ENCODE measurements around the gene SAP30BP. TPM values are rescaled to one million over a fixed set of nuclear protein-coding genes. Genes with fewer than 3 reads are reported as not detected.

Gene SAP30BP
- total RNA-seq, 4 donors from 2014 or later = 54.0 to 85.1 (median 74.1) TPM

DNA sequence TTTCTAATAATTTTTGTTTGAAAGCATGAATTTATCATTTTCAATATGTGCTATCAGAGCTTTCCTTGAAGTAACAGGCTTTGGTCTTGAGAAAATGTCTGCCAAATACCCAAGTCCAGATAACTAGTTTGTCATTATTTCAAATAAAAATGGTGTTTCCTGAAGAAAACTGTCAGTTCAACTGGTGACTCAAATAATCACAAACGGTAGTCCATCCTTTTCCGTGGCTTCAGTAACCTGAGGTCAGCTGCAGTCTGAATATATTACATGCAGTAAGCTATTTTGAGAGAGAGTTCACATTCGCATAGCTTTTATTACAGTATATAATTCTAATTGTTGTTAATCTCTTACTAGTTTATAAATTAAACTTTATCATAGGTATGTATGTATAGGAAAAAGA lies 9.3 kb downstream of the SAP30BP start:
- no peak for DNase-seq (ENCODE audit: low spot score in 2 of 2)
- TF ChIP-seq POLR2A (IDR thresholded peaks at IDR 0.05) = no peak
- intact Hi-C loops (cut with DNase I; ENCODE audit: low total_unique reads) = no loop called here
- no peak overlapping the region for H3K4me3 ChIP-seq (ENCODE audit: low read depth, poor library complexity, severe bottlenecking)
- WGBS, 2 donors = 68 to 80% methylated on average over 3 of the region's 3 CpGs

DNA sequence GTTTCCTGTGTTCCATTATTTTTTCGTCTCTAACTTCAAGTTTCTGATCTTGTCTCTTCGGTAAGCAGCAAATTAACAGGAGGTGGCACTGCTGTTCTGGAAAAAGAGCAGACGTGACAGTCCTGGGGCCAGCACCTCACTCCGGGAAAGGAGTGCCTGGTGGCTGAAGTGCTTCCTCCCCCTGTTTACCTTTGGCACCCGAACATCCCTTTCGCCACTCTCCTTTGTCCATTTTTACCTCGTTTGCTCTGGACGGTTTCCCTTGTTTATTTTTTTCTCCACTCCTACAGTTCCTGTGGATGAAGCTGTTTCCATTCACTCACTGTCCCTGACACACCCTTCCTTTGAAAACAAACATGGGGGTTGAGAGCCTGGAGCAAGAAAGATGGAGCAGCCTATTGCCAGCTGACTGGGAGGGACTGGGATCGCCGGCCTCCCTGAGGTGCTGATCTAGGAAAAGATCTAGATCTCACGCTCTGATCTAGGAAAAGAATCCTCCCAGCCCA lies 12.6 kb downstream of the SAP30BP start:
- intact Hi-C loops (cut with DNase I; ENCODE audit: low total_unique reads) = no loop called here
- no peak overlapping the region for H3K4me3 ChIP-seq (ENCODE audit: low read depth, poor library complexity, severe bottlenecking)
- TF ChIP-seq, protein P1, sequence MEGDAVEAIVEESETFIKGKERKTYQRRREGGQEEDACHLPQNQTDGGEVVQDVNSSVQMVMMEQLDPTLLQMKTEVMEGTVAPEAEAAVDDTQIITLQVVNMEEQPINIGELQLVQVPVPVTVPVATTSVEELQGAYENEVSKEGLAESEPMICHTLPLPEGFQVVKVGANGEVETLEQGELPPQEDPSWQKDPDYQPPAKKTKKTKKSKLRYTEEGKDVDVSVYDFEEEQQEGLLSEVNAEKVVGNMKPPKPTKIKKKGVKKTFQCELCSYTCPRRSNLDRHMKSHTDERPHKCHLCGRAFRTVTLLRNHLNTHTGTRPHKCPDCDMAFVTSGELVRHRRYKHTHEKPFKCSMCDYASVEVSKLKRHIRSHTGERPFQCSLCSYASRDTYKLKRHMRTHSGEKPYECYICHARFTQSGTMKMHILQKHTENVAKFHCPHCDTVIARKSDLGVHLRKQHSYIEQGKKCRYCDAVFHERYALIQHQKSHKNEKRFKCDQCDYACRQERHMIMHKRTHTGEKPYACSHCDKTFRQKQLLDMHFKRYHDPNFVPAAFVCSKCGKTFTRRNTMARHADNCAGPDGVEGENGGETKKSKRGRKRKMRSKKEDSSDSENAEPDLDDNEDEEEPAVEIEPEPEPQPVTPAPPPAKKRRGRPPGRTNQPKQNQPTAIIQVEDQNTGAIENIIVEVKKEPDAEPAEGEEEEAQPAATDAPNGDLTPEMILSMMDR (IDR thresholded peaks at IDR 0.05) = no peak
- no peak for TF ChIP-seq POLR2A (IDR thresholded peaks at IDR 0.05)
- no peak for DNase-seq (ENCODE audit: low spot score in 2 of 2)
- 25 to 34% methylated on average over 11 of the region's 11 CpGs for WGBS, 2 donors

DNA sequence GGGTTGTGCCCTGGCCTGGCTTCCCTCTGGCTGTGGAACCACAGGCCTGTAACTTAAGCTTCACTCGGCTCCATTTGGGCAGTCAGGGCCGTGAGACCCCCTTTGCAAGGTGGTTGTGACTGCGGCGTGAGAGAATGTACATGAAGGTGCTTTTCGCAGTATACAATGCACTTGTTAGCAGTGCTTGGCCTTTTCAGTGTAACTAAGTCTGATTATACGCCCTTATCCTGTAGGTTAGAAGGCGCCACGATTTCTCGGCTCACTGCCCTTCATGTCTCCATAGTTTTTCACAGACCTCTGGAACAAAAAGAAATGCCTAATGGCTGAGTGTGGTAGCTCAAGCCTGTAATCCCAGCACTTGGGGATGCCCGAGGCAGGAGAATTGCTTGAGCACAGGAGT lies 13.3 kb downstream of the SAP30BP start:
- no peak overlapping the region for H3K4me3 ChIP-seq (ENCODE audit: low read depth, poor library complexity, severe bottlenecking)
- DNase-seq (ENCODE audit: low spot score in 2 of 2) = no peak
- TF ChIP-seq POLR2A (IDR thresholded peaks at IDR 0.05) = no peak
- TF ChIP-seq, protein P1 (IDR thresholded peaks at IDR 0.05) = no peak
- intact Hi-C loops (cut with DNase I; ENCODE audit: low total_unique reads) = no loop called here
- 80 to 85% methylated on average over 10 of the region's 10 CpGs for WGBS, 2 donors

DNA sequence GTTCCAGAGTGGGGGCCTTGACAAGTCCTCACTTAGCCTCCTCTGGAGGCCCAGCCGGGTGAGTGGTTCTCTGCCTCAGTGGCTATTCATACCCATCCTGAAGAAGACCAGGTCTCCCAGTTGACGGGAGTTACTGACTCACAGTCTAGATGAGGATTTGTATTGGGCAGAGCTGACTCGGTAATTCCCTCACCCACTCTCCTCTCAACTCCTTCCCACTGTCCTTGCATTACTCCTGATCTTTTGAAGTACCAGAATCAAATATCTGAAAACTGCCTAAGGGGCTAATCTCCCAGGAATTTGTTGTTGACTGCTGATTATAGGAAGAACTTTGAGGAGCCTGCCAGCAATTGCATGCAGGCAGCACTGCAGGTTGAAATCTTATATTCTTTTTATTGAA lies 14.2 kb downstream of the SAP30BP start:
- no peak for DNase-seq (ENCODE audit: low spot score in 2 of 2)
- TF ChIP-seq, protein P1 (IDR thresholded peaks at IDR 0.05) = no peak
- TF ChIP-seq POLR2A (IDR thresholded peaks at IDR 0.05) = no peak
- WGBS, 2 donors = 29 to 42% methylated on average over 3 of the region's 3 CpGs
- H3K4me3 ChIP-seq (ENCODE audit: low read depth, poor library complexity, severe bottlenecking) = no peak overlapping the region
- intact Hi-C loops (cut with DNase I; ENCODE audit: low total_unique reads) = no loop called here

DNA sequence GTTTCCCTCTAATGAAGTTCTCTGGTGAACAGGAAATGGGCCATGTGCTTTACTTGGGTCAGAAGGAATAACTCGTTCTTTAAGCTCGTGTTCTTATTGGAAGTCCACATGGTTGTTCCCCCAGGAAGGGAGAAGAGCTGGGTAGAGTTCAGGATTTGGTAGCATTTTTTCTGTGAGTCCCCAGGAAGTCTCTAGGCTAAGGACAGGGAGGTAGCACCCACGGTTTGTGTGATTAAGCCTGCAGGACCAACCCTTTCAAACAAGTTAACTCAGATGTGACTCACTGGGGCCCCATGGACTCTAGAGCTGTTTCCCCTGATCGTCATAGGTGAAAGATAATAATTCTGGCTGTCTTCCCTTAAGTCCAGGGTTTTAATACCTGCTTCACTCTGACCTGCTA lies 16.4 kb downstream of the SAP30BP start:
- intact Hi-C loops (cut with DNase I; ENCODE audit: low total_unique reads) = no loop called here
- no peak for DNase-seq (ENCODE audit: low spot score in 2 of 2)

DNA sequence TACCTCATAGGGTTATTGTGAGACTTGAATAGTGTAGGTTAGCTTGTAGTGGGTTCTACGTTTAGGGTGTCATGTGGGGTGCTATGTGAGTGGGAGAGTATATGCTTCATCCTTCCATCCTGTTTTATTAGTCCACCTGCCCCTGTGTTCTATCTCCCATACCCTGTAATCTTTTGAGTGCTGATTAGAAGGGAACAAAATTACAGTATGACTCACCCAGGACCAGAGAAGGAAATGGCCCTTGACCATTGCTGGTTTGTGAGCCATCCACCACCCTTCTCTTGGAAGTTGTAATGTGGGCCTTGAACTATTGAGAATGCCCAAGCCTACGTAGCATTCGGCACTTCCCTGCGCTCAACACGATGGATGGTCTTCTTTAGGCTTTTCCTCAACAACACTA lies 17.1 kb downstream of the SAP30BP start:
- no peak for DNase-seq (ENCODE audit: low spot score in 2 of 2)
- 89 to 94% methylated on average over 5 of the region's 5 CpGs for WGBS, 2 donors
- no peak for TF ChIP-seq POLR2A (IDR thresholded peaks at IDR 0.05)
- TF ChIP-seq, protein P1 (IDR thresholded peaks at IDR 0.05) = no peak
- intact Hi-C loops (cut with DNase I; ENCODE audit: low total_unique reads) = no loop called here
- no peak overlapping the region for H3K4me3 ChIP-seq (ENCODE audit: low read depth, poor library complexity, severe bottlenecking)

More for the DNA sequence above, 16.4 kb downstream of the SAP30BP start:
- 41 to 48% methylated on average over 4 of the region's 4 CpGs for WGBS, 2 donors
- H3K4me3 ChIP-seq (ENCODE audit: low read depth, poor library complexity, severe bottlenecking) = no peak overlapping the region
- TF ChIP-seq POLR2A (IDR thresholded peaks at IDR 0.05) = no peak
- TF ChIP-seq, protein P1 (IDR thresholded peaks at IDR 0.05) = no peak

Measured in lower leg skin (tissue), 4 donors.